HG02981 (cell line): ENCODE measurements around the gene HOXB5.

Source experiments
- ATAC-seq: cut with Tn5 transposase; IDR thresholded peaks from one replicate; pipeline ENCODE4 v1.9.1; 2021; ENCODE audit warnings: mild to moderate bottlenecking, moderate library complexity; ENCODE audit not compliant: unreplicated experiment

HOXB5 gene

GRCh38 chr17:48617471-48618255, 24.1 kb upstream of the HOXB5 start:
- ATAC-seq, result no peak

GRCh38 chr17:48616717-48617470, 23.3 kb upstream of the HOXB5 start:
- no peak for ATAC-seq

GRCh38 chr17:48615963-48616716, 22.6 kb upstream of the HOXB5 start:
- no peak for ATAC-seq

GRCh38 chr17:48615047-48615962, 21.7 kb upstream of the HOXB5 start, which contains the start of gene HOXB8:
Gene HOXB8, minus strand, starts transcription at chr17:48615292. Its CDS starts 588 bp downstream, at chr17:48614704.
- ATAC-seq, result no peak

- ATAC-seq, result no peak
These were observed 20.5 kb upstream of the HOXB5 start for GRCh38 chr17:48613862-48614694.

- ATAC-seq, result no peak
These were observed 19.5 kb upstream of the HOXB5 start for GRCh38 chr17:48612854-48613691.

GRCh38 chr17:48612456-48612853, 18.9 kb upstream of the HOXB5 start:
- ATAC-seq, result no peak

- no peak for ATAC-seq
These were observed 18.3 kb upstream of the HOXB5 start for GRCh38 chr17:48611681-48612455.

GRCh38 chr17:48611213-48611612, 17.6 kb upstream of the HOXB5 start:
- no peak for ATAC-seq

- no peak for ATAC-seq
These were observed 17.0 kb upstream of the HOXB5 start, which contains the start of gene HOXB7 for GRCh38 chr17:48610282-48611211. Gene HOXB7, minus strand, starts transcription at chr17:48611017. Its CDS starts 99 bp downstream, at chr17:48610918.

GRCh38 chr17:48609759-48610281, 16.2 kb upstream of the HOXB5 start:
- ATAC-seq, result no peak

GRCh38 chr17:48609033-48609432, 15.5 kb upstream of the HOXB5 start:
- no peak for ATAC-seq

GRCh38 chr17:48608494-48608834, 14.9 kb upstream of the HOXB5 start:
- no peak for ATAC-seq

GRCh38 chr17:48606892-48607614, 13.5 kb upstream of the HOXB5 start:
- ATAC-seq, result no peak

- ATAC-seq, result no peak
These were observed 12.7 kb upstream of the HOXB5 start for GRCh38 chr17:48605991-48606891.
